ENCODE data around the gene LGALS9.
"Not testable (repeated sequence)": the region's sequence is repeated elsewhere in the genome, so short reads cannot be mapped to it uniquely, and the experiment has no call there.

Gene LGALS9

GRCh38 chr17:27686322-27686721 lies 55.3 kb downstream of the LGALS9 start:
- not testable (repeated sequence) for DNase-seq (ENCODE audit: low spot score)

GRCh38 chr17:27690882-27691281 lies 59.9 kb downstream of the LGALS9 start:
- DNase-seq (ENCODE audit: low spot score) = no peak

- not testable (repeated sequence) for DNase-seq (ENCODE audit: low spot score)
These were observed 64.3 kb downstream of the LGALS9 start for GRCh38 chr17:27695254-27695814.

Measured in AG08396 (cell line).